Measurements from ENCODE around the gene CMTM6.
"Not testable (repeated sequence)": the region's sequence is repeated elsewhere in the genome, so short reads cannot be mapped to it uniquely, and the experiment has no call there.

Gene CMTM6

GRCh38 chr3:32443478-32443877, 59.2 kb downstream of the CMTM6 start:
- DNase-seq (ENCODE audit: low spot score): no peak

- DNase-seq (ENCODE audit: low spot score): no peak
Measured at GRCh38 chr3:32442766-32443165, 59.9 kb downstream of the CMTM6 start.

DNA sequence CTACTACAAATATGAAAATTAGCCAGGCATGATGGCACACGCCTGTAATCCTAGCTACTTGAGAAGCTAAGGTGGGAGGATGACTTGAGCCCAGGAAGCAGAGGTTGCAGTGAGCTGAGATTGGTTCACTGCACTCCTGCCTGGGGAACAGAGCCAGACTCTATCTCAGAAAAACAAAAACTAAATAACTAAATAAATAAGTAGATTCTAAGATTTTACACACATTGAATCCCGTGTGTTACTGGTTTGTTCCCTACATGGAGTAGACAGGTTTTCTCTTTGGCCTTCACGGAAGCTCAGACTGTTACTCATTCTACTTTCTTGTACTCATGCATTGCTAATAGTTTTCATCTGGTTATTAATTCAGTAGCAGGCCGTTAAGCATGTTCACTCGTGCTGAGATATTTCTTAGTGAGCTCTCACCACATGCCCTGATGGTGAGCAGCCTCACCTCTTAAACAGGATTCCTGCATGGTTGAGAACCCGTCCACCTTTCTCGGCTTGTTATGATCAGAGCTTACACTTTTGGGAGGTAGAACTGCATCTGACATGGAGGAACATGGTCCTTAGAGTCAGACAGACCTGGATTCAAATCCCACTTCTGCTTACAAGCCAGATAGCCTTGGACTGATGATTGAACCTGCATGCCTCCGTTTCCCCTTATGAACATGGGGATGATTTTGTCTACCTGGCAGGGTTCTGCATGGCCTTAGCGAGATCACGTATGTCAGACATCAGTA, 61.9 kb downstream of the CMTM6 start:
- DNase-seq (ENCODE audit: low spot score): no peak

GRCh38 chr3:32439421-32439820, 63.2 kb downstream of the CMTM6 start:
- not testable (repeated sequence) for DNase-seq (ENCODE audit: low spot score)

DNA sequence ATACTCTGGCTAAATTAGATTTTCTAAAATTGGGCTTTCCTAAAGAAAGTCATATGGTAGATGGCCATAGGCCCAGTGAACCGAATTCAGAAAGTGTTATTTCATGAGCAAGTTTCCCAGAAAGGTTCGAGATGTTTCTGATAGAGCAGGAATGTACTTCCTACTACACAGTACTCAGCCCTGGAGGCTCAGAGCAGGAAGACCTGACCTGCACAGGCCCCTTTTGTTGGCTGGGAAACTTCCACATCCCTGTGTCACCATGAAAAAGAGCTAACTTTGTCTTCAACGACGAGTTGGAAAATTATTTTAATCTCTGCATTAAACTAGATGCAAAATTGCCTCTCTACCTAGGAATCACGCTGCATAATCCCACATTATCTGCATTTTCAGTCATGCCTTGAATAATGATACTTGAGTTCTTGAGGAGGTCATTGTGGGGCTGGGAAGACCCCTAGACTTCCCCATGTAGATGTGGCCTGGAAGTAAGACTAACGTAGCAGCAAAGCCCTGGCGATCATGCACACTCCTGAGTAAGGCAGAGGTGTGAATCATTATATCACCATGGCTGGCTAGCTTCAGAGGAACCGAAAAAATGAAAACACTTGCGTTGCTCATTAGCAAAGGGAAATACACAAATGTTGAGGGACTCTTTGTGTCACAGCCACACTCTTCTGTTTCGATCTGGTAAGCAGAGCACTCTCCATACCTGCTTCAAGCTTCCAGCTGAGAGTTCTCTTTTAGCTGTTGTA, 63.9 kb downstream of the CMTM6 start:
- peak; percentile 69 for DNase-seq (ENCODE audit: low spot score)

DNA sequence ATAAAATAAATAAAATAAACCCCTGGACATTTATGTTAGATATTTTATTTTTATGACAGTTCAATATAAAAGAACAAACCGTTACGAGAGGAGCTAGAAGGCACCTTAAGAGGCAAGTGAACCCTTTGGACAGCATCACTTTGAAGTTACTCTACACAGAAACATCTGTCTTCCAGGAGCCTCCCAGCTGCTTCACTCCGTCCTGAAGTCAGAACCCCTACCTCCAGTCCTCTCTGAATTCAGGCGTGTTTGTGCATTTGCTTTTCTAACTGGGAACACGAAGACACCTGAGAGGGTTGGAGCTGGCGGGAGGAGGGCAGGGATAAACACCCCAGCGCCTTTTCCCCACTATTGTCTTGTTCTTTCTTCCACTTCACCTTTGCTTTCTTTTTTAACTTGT, 64.8 kb downstream of the CMTM6 start:
- no peak for DNase-seq (ENCODE audit: low spot score)

GRCh38 chr3:32436816-32437189, 65.8 kb downstream of the CMTM6 start:
- no peak for DNase-seq (ENCODE audit: low spot score)

GRCh38 chr3:32435911-32436815, 66.5 kb downstream of the CMTM6 start:
- DNase-seq (ENCODE audit: low spot score): no peak

GRCh38 chr3:32434206-32434605, 68.4 kb downstream of the CMTM6 start:
- DNase-seq (ENCODE audit: low spot score): no peak

- no peak for DNase-seq (ENCODE audit: low spot score)
Measured at GRCh38 chr3:32432711-32433530, 69.7 kb downstream of the CMTM6 start.

- no peak for DNase-seq (ENCODE audit: low spot score)
Measured at GRCh38 chr3:32432045-32432710, 70.5 kb downstream of the CMTM6 start.

- DNase-seq (ENCODE audit: low spot score): no peak
Measured at GRCh38 chr3:32431481-32431880, 71.2 kb downstream of the CMTM6 start.
